HG02981 (cell line): Measurements from ENCODE around the gene ABCC10.
"Not testable (repeated sequence)": the region's sequence is repeated elsewhere in the genome, so short reads cannot be mapped to it uniquely, and the experiment has no call there.

ENCODE experiments used
- ATAC-seq: cut with Tn5 transposase; IDR thresholded peaks from one replicate; pipeline ENCODE4 v1.9.1; 2021; ENCODE audit warnings: mild to moderate bottlenecking, moderate library complexity; ENCODE audit not compliant: unreplicated experiment

The ABCC10 gene

GRCh38 chr6:43427406-43428111, at the start of gene ABCC10:
Gene ABCC10, plus strand, starts transcription at chr6:43427541. Its CDS starts 438 bp downstream, at chr6:43427979.
- ATAC-seq, result peak; percentile 95

- ATAC-seq, result no peak
Measured at GRCh38 chr6:43377710-43378229, 49.6 kb upstream of the ABCC10 start.

- ATAC-seq, result no peak
Measured at GRCh38 chr6:43378631-43379030, 48.7 kb upstream of the ABCC10 start.

- not testable (repeated sequence) for ATAC-seq
Measured at GRCh38 chr6:43380858-43381257, 46.5 kb upstream of the ABCC10 start.

GRCh38 chr6:43383021-43383667, 44.2 kb upstream of the ABCC10 start:
- ATAC-seq, result no peak

GRCh38 chr6:43386492-43386891, 40.8 kb upstream of the ABCC10 start:
- no peak for ATAC-seq

GRCh38 chr6:43389730-43390295, 37.5 kb upstream of the ABCC10 start:
- ATAC-seq, result no peak

GRCh38 chr6:43390753-43391439, 36.4 kb upstream of the ABCC10 start:
- ATAC-seq, result not testable (repeated sequence)

- ATAC-seq, result no peak
Measured at GRCh38 chr6:43391440-43392031, 35.8 kb upstream of the ABCC10 start.

- ATAC-seq, result not testable (repeated sequence)
Measured at GRCh38 chr6:43393133-43393532, 34.2 kb upstream of the ABCC10 start.

GRCh38 chr6:43393602-43394001, 33.7 kb upstream of the ABCC10 start:
- ATAC-seq, result no peak

- ATAC-seq, result no peak
Measured at GRCh38 chr6:43394982-43395381, 32.4 kb upstream of the ABCC10 start.

GRCh38 chr6:43395776-43396175, 31.6 kb upstream of the ABCC10 start:
- no peak for ATAC-seq

GRCh38 chr6:43396408-43397149, 30.8 kb upstream of the ABCC10 start:
- no peak for ATAC-seq

- ATAC-seq, result no peak
Measured at GRCh38 chr6:43399932-43400487, 27.3 kb upstream of the ABCC10 start.

- no peak for ATAC-seq
Measured at GRCh38 chr6:43401730-43402129, 25.6 kb upstream of the ABCC10 start.

- ATAC-seq, result no peak
Measured at GRCh38 chr6:43402820-43403219, 24.5 kb upstream of the ABCC10 start.

- ATAC-seq, result no peak
Measured at GRCh38 chr6:43405354-43405753, 22.0 kb upstream of the ABCC10 start.

- no peak for ATAC-seq
Measured at GRCh38 chr6:43407296-43407695, 20.0 kb upstream of the ABCC10 start.

- no peak for ATAC-seq
Measured at GRCh38 chr6:43408259-43408658, 19.1 kb upstream of the ABCC10 start.
